Natural killer cell (primary cell): ENCODE measurements around the gene CLEC20A. TPM values are rescaled to one million over a fixed set of nuclear protein-coding genes. Genes with fewer than 3 reads are reported as not detected.

ENCODE experiments used
- ATAC-seq, 3 donors: fragments of 150-1000 bp in 2 of 3; fragments of 200-7000 bp in 1 of 3; cut with Tn5 transposase; 1 replicate in 1 of 3; 2 replicates in 2 of 3; pipeline ENCODE4 v1.10.0; 2021; ENCODE audit warnings: mild to moderate bottlenecking in 2 of 3, moderate library complexity in 2 of 3
- DNase-seq, 2 donors: peaks; one replicate each; pipeline versions ENCODE4 v3.0.0 to v3.0.0-alpha.2; 2013 to 2021; ENCODE audit warnings: mixed read lengths in 1 of 2
- H3K27ac ChIP-seq: one replicate; pipeline ENCODE4 v1.5.1; 2013; ENCODE audit warnings: mild to moderate bottlenecking, low read length
- H3K27me3 ChIP-seq: one replicate; pipeline ENCODE4 v1.6.1; 2013; ENCODE audit warnings: low read length; ENCODE audit not compliant: control insufficient read depth, insufficient read depth
- H3K36me3 ChIP-seq: one replicate; pipeline ENCODE4 v1.6.1; 2013; ENCODE audit warnings: low read length; ENCODE audit not compliant: control insufficient read depth, insufficient read depth
- H3K4me1 ChIP-seq: one replicate; pipeline ENCODE4 v1.6.1; 2013; ENCODE audit warnings: low read length; ENCODE audit not compliant: control insufficient read depth, insufficient read depth
- H3K4me3 ChIP-seq: one replicate; pipeline ENCODE4 v1.5.1; 2013; ENCODE audit warnings: low read length
- H3K9me3 ChIP-seq: one replicate; pipeline ENCODE4 v1.6.1; 2013; ENCODE audit warnings: low read length; ENCODE audit not compliant: control insufficient read depth, insufficient read depth
- H3K27ac Mint-ChIP-seq, 2 donors: one replicate each; pipeline ENCODE4 v1.8.0; 2022; ENCODE audit warnings: mild to moderate bottlenecking in 2 of 2, mixed read lengths in 2 of 2, moderate library complexity in 1 of 2
- H3K27me3 Mint-ChIP-seq, 2 donors: one replicate each; pipeline ENCODE4 v1.8.0; 2022; ENCODE audit warnings: low read depth in 2 of 2, mixed read lengths in 2 of 2
- H3K36me3 Mint-ChIP-seq: one replicate; pipeline ENCODE4 v1.8.0; 2022; ENCODE audit warnings: mixed read lengths
- H3K4me1 Mint-ChIP-seq, 2 donors: one replicate each; pipeline ENCODE4 v1.8.0; 2022; ENCODE audit warnings: mixed read lengths in 2 of 2
- H3K4me3 Mint-ChIP-seq: one replicate; pipeline ENCODE4 v1.8.0; 2022; ENCODE audit warnings: mild to moderate bottlenecking, moderate library complexity, mixed read lengths
- H3K9me3 Mint-ChIP-seq, 2 donors: one replicate each; pipeline ENCODE4 v1.8.0; 2022; ENCODE audit warnings: mixed read lengths in 2 of 2
- WGBS: methylation state at CpG from one replicate; pipeline ENCODE4 v1.1.7; 2013; ENCODE audit warnings: missing lambda C conversion rate; ENCODE audit not compliant: insufficient coverage; 5-methylcytosine and 5-hydroxymethylcytosine counted together
- intact Hi-C: fragments of 100-400 bp; cut with micrococcal nuclease; formaldehyde crosslinking; loops from one replicate; pipeline ENCODE4 v1.14.2; 2022
- total RNA-seq, 4 donors: library from RNA; stranded (reverse); fragments of 120-200 nt in 1 of 4; gene quantifications; one replicate each; pipeline versions ENCODE4 v1.2.3 to v1.2.4, GENCODE V29; 2013 to 2022
- TF ChIP-seq, protein P1 (sequence below): fragments of 200-600 bp; IDR thresholded peaks from one replicate; pipeline ENCODE4 v1.8.0; 2022; ENCODE audit warnings: antibody characterized with exemption

CLEC20A gene
- total RNA-seq, 3 donors from 2014 or later (not counting 1 experiment from before 2014, with no cell fraction given) = not detected

DNA sequence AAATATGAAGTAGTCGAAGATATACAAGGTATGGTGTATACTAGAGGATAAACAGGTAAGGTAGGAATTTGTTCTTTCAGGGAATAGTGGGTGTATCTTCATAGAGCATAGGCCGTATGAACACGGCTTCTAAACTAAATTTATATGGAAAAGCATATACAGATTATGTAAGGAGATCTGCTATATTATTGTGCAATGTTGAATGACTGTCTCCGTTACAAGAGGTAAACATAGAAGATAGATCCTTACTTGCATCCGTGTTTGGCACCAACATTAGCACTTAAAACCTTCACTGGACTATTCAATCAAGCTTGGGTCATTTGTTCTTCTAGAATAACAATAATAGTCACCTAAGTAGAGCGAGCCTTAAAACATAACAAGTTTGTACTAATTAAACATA lies 45.9 kb downstream of the CLEC20A start:
- H3K9me3 Mint-ChIP-seq = peaks cover 0 to 4% of the 10 kb centered on the region in 2 donors
- intact Hi-C loops = no loop called here
- H3K27ac ChIP-seq = no peak overlapping the region

DNA sequence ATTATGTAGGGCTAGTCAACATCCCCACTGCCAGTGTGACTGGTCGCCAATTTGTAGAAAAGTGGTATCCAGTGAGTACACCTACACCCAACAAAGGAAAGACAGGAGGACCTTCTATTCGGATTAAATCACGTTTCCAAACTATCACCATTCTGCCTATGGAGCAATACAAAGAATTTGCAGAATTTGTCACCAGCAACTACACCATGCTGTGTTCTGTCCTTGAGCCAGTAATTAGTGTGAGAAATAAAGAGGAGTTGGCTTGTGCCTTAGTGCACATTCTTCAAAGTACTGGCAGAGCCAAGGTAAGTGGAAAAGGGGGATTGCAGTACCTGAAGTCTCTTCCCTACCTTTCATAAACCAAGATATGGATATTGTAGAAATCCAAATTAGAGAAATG lies 53.8 kb downstream of the CLEC20A start:
- TF ChIP-seq, protein P1, sequence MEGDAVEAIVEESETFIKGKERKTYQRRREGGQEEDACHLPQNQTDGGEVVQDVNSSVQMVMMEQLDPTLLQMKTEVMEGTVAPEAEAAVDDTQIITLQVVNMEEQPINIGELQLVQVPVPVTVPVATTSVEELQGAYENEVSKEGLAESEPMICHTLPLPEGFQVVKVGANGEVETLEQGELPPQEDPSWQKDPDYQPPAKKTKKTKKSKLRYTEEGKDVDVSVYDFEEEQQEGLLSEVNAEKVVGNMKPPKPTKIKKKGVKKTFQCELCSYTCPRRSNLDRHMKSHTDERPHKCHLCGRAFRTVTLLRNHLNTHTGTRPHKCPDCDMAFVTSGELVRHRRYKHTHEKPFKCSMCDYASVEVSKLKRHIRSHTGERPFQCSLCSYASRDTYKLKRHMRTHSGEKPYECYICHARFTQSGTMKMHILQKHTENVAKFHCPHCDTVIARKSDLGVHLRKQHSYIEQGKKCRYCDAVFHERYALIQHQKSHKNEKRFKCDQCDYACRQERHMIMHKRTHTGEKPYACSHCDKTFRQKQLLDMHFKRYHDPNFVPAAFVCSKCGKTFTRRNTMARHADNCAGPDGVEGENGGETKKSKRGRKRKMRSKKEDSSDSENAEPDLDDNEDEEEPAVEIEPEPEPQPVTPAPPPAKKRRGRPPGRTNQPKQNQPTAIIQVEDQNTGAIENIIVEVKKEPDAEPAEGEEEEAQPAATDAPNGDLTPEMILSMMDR = no peak
- H3K27me3 Mint-ChIP-seq = peaks cover 0 to 8% of the 10 kb centered on the region in 2 donors
- H3K27ac Mint-ChIP-seq = no peak overlapping the region
- ATAC-seq (no peak), DNase-seq (no peak)
- H3K36me3 Mint-ChIP-seq = no peaks in the 10 kb centered on the region
- H3K9me3 Mint-ChIP-seq = peaks cover 0 to 7% of the 10 kb centered on the region in 2 donors
- H3K4me1 ChIP-seq = no peaks in the 10 kb centered on the region
- no peak overlapping the region for H3K4me3 ChIP-seq
- WGBS = 92% methylated on average over 1 of the region's 3 CpGs
- H3K9me3 ChIP-seq = no peaks in the 10 kb centered on the region
- no peaks in the 10 kb centered on the region for H3K36me3 ChIP-seq
- H3K27ac ChIP-seq = no peak overlapping the region
- no peaks in the 10 kb centered on the region for H3K27me3 ChIP-seq
- H3K4me3 Mint-ChIP-seq = no peak overlapping the region
- intact Hi-C loops = no loop called here
- no peaks in the 10 kb centered on the region for H3K4me1 Mint-ChIP-seq

More for the DNA sequence above, 45.9 kb downstream of the CLEC20A start:
- Mint-ChIP-seq H3K27ac (no peak overlapping the region), H3K4me1 (no peaks in the 10 kb centered on the region), H3K4me3 (no peak overlapping the region), H3K36me3 (no peaks in the 10 kb centered on the region), H3K27me3 (peaks cover 0 to 9% of the 10 kb centered on the region in 2 donors)
- Histone ChIP-seq H3K9me3 (no peaks in the 10 kb centered on the region), H3K4me1 (no peaks in the 10 kb centered on the region), H3K27me3 (no peaks in the 10 kb centered on the region), H3K36me3 (no peaks in the 10 kb centered on the region), H3K4me3 (no peak overlapping the region)
- WGBS = 84% methylated on average over 5 of the region's 6 CpGs
- no peak for DNase-seq
- TF ChIP-seq, protein P1 = no peak
- ATAC-seq = no peak

DNA sequence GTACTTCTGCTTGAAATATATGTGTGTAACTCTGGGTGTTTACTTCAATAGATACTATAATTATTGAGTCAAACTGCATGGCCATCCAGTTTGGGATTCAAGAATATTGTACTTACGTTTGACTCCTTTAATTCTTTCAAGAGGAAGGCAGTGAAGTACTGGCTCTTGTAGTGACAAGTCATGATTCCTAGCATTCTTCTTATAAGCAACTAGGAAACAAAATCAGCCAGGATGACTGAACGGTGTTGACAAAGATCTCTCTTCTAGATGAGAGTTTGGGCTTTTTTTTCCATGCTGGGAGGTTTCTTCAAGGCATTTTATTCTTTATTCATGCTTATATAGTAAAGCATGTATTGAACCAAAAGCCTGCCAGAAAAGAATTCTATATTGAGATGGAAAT lies 58.3 kb downstream of the CLEC20A start:
- TF ChIP-seq, protein P1 = no peak
- DNase-seq = no peak
- intact Hi-C loops = no loop called here
- 85% methylated on average over 2 of the region's 2 CpGs for WGBS
- H3K4me1 ChIP-seq = no peaks in the 10 kb centered on the region
- no peaks in the 10 kb centered on the region for H3K36me3 ChIP-seq
- H3K9me3 Mint-ChIP-seq = peaks cover 0 to 4% of the 10 kb centered on the region in 2 donors
- peaks cover 0 to 4% of the 10 kb centered on the region in 2 donors for H3K27me3 Mint-ChIP-seq
- no peak overlapping the region for H3K4me3 Mint-ChIP-seq
- no peak overlapping the region for H3K27ac ChIP-seq
- no peak overlapping the region for H3K27ac Mint-ChIP-seq
- no peaks in the 10 kb centered on the region for H3K27me3 ChIP-seq
- H3K9me3 ChIP-seq = no peaks in the 10 kb centered on the region
- H3K4me3 ChIP-seq = no peak overlapping the region
- H3K4me1 Mint-ChIP-seq = no peaks in the 10 kb centered on the region
- ATAC-seq = no peak
- no peaks in the 10 kb centered on the region for H3K36me3 Mint-ChIP-seq

DNA sequence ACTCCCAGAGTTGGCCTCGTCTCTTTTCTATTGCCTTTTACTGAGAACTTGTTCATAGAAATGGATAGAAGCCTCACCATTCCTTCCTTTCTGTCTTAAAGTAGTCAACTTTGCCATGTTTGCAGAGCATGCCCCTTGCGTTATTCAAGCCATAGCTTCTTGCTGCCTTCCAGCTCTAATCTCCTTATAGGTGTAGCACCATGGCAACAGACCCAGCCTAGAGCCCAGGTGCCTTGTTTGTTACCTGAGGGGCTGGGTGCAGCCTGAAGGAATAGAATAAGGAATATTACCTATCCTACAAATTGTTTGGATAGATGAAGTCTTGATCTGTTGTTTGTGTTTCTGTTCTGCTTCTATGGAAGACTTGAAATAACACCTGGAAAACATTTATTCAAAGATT lies 59.9 kb downstream of the CLEC20A start:
- 88% methylated on average over 2 of the region's 2 CpGs for WGBS

More for the DNA sequence above, 59.9 kb downstream of the CLEC20A start:
- ATAC-seq = no peak
- H3K9me3 Mint-ChIP-seq = peaks cover 0 to 2% of the 10 kb centered on the region in 2 donors
- H3K4me1 Mint-ChIP-seq = no peaks in the 10 kb centered on the region
- intact Hi-C loops = no loop called here
- peaks cover 0 to 2% of the 10 kb centered on the region in 2 donors for H3K27me3 Mint-ChIP-seq
- no peak for DNase-seq
- H3K36me3 ChIP-seq = no peaks in the 10 kb centered on the region
- no peak overlapping the region for H3K4me3 Mint-ChIP-seq
- H3K9me3 ChIP-seq = no peaks in the 10 kb centered on the region
- no peaks in the 10 kb centered on the region for H3K4me1 ChIP-seq
- no peak overlapping the region for H3K4me3 ChIP-seq
- no peaks in the 10 kb centered on the region for H3K27me3 ChIP-seq
- H3K36me3 Mint-ChIP-seq = no peaks in the 10 kb centered on the region
- TF ChIP-seq, protein P1 = no peak
- H3K27ac Mint-ChIP-seq = no peak overlapping the region
- no peak overlapping the region for H3K27ac ChIP-seq
